ENCODE measurements around the gene MYO1B. TPM values are rescaled to one million over a fixed set of nuclear protein-coding genes. Genes with fewer than 3 reads are reported as not detected.

MYO1B gene
- polyA plus RNA-seq, 1 donor from 2014 or later: 72.2 TPM

DNA sequence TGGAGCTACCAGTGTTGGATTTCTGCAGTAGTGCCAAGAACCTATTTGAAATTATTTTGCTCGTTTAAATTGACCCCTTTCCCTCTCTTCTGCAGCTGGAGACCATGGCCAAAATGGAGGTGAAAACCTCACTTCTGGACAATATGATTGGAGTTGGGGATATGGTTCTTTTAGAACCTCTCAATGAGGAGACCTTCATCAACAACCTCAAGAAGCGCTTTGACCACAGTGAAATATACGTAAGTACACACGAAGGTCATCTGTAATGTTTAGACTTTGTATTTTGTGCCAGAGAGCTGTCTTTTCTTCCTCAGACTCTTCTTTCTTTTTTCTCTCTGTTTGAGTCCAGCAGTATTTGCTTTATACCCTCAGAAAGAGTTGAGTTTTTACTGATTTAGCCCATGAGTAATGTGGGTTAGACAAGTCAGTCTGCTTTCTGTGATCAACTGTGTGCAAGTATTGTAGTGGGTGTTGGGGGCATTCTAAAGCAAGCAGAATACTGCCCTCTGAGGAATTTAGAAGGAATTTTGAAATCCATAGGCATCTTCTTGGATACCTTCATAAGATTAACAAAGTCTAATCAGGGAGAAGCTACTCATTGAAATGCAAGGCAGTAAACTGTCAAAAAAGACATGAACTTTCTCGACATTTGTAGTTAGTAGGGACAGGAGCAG lies 31.7 kb downstream of the MYO1B start:
- H3F3A ChIP-seq (ENCODE audit: insufficient read depth, low read length, poor library complexity, severe bottlenecking): no peaks in the 10 kb centered on the region
- H3K4me2 ChIP-seq (ENCODE audit: low read length): no peak overlapping the region
- H3K4me3 ChIP-seq (ENCODE audit: low read length): no peak overlapping the region
- no peaks in the 10 kb centered on the region for H4K20me1 ChIP-seq (ENCODE audit: insufficient read depth)
- no peaks in the 10 kb centered on the region for H3K9me3 ChIP-seq (ENCODE audit: low read length)
- no peak overlapping the region for H2AFZ ChIP-seq (ENCODE audit: low read depth, low read length)
- no peaks in the 10 kb centered on the region for H3K9me2 ChIP-seq (ENCODE audit: insufficient read depth, low read length)
- H3K27ac ChIP-seq (ENCODE audit: low read length): no peak overlapping the region
- H3K27me3 ChIP-seq (ENCODE audit: insufficient read depth, low read depth, low read length): no peaks in the 10 kb centered on the region
- H3K36me3 ChIP-seq (ENCODE audit: insufficient read depth, low read length): no peaks in the 10 kb centered on the region
- TF ChIP-seq EP300 (conservative IDR thresholded peaks at IDR 0.05; ENCODE audit: poor library complexity, severe bottlenecking): no peak
- no peak for TF ChIP-seq TAF1 (IDR thresholded peaks at IDR 0.05; ENCODE audit: low read depth)
- TF ChIP-seq, protein P1, sequence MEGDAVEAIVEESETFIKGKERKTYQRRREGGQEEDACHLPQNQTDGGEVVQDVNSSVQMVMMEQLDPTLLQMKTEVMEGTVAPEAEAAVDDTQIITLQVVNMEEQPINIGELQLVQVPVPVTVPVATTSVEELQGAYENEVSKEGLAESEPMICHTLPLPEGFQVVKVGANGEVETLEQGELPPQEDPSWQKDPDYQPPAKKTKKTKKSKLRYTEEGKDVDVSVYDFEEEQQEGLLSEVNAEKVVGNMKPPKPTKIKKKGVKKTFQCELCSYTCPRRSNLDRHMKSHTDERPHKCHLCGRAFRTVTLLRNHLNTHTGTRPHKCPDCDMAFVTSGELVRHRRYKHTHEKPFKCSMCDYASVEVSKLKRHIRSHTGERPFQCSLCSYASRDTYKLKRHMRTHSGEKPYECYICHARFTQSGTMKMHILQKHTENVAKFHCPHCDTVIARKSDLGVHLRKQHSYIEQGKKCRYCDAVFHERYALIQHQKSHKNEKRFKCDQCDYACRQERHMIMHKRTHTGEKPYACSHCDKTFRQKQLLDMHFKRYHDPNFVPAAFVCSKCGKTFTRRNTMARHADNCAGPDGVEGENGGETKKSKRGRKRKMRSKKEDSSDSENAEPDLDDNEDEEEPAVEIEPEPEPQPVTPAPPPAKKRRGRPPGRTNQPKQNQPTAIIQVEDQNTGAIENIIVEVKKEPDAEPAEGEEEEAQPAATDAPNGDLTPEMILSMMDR (IDR thresholded peaks at IDR 0.05; ENCODE audit: poor library complexity, severe bottlenecking): no peak
- no peak for TF ChIP-seq POLR2AphosphoS5 (IDR thresholded peaks at IDR 0.05)
- TF ChIP-seq RAD21 (conservative IDR thresholded peaks at IDR 0.05): no peak
- TF ChIP-seq SMC3 (conservative IDR thresholded peaks at IDR 0.05; ENCODE audit: poor library complexity): no peak
- no peak overlapping the region for H3K9ac ChIP-seq (ENCODE audit: low read length)
- H3K79me2 ChIP-seq (replicated peaks; ENCODE audit: insufficient read depth, low read length): peaks cover 52% of the 10 kb centered on the region

DNA sequence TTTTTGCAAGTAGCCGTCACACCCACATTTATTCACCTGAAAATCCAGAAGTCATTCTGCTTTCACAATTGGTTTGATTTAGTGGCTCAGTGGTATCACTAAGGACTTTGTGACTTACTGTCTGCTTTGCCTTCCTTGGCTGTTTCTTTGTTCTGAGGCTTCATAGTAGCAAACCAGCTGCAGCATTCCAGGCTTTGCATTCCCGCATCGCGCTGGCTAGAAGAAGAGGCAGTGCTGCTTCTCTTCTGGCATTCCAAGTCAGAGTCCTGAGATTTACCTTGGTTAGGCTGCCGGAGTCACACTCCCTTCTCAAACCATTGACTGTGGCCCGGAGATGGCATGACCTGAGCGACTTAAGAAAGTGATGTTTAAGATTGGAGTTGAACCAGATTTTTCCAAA lies 35.1 kb downstream of the MYO1B start:
- no peak overlapping the region for H3K9ac ChIP-seq (ENCODE audit: low read length)
- TF ChIP-seq EZH2 (IDR thresholded peaks at IDR 0.05; ENCODE audit: borderline replicate concordance, insufficient read depth, low read length, poor library complexity, severe bottlenecking) (no peak), EP300 (conservative IDR thresholded peaks at IDR 0.05; ENCODE audit: poor library complexity, severe bottlenecking) (no peak), RAD21 (conservative IDR thresholded peaks at IDR 0.05) (no peak), SMC3 (conservative IDR thresholded peaks at IDR 0.05; ENCODE audit: poor library complexity) (no peak), MXI1 (conservative IDR thresholded peaks at IDR 0.05; ENCODE audit: poor library complexity, severe bottlenecking) (no peak), TAF1 (IDR thresholded peaks at IDR 0.05; ENCODE audit: low read depth) (no peak), POLR2AphosphoS5 (IDR thresholded peaks at IDR 0.05) (no peak)
- TF ChIP-seq, protein P2, sequence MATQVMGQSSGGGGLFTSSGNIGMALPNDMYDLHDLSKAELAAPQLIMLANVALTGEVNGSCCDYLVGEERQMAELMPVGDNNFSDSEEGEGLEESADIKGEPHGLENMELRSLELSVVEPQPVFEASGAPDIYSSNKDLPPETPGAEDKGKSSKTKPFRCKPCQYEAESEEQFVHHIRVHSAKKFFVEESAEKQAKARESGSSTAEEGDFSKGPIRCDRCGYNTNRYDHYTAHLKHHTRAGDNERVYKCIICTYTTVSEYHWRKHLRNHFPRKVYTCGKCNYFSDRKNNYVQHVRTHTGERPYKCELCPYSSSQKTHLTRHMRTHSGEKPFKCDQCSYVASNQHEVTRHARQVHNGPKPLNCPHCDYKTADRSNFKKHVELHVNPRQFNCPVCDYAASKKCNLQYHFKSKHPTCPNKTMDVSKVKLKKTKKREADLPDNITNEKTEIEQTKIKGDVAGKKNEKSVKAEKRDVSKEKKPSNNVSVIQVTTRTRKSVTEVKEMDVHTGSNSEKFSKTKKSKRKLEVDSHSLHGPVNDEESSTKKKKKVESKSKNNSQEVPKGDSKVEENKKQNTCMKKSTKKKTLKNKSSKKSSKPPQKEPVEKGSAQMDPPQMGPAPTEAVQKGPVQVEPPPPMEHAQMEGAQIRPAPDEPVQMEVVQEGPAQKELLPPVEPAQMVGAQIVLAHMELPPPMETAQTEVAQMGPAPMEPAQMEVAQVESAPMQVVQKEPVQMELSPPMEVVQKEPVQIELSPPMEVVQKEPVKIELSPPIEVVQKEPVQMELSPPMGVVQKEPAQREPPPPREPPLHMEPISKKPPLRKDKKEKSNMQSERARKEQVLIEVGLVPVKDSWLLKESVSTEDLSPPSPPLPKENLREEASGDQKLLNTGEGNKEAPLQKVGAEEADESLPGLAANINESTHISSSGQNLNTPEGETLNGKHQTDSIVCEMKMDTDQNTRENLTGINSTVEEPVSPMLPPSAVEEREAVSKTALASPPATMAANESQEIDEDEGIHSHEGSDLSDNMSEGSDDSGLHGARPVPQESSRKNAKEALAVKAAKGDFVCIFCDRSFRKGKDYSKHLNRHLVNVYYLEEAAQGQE (IDR thresholded peaks at IDR 0.05; ENCODE audit: borderline replicate concordance): no peak
- TF ChIP-seq, protein P1 (IDR thresholded peaks at IDR 0.05; ENCODE audit: poor library complexity, severe bottlenecking): no peak

More for the DNA sequence above, 35.1 kb downstream of the MYO1B start:
- Histone ChIP-seq H3F3A (ENCODE audit: insufficient read depth, low read length, poor library complexity, severe bottlenecking) (no peaks in the 10 kb centered on the region), H3K4me3 (ENCODE audit: low read length) (no peak overlapping the region), H3K9me3 (ENCODE audit: low read length) (no peaks in the 10 kb centered on the region), H4K20me1 (ENCODE audit: insufficient read depth) (no peaks in the 10 kb centered on the region), H3K79me2 (replicated peaks; ENCODE audit: insufficient read depth, low read length) (peaks cover 29% of the 10 kb centered on the region), H3K36me3 (ENCODE audit: insufficient read depth, low read length) (no peaks in the 10 kb centered on the region), H3K27ac (ENCODE audit: low read length) (no peak overlapping the region), H3K27me3 (ENCODE audit: insufficient read depth, low read depth, low read length) (no peaks in the 10 kb centered on the region), H3K4me2 (ENCODE audit: low read length) (no peak overlapping the region), H2AFZ (ENCODE audit: low read depth, low read length) (no peak overlapping the region), H3K9me2 (ENCODE audit: insufficient read depth, low read length) (no peaks in the 10 kb centered on the region)
